Esophagus muscularis mucosa (tissue), 3 donors: Measurements from ENCODE around the gene DECR2.
A peak's percentile ranks its signal among the peaks of the same experiment; 100 is the strongest.

Experiments used
- POLR2A ChIP-seq: fragments of 450-650 bp; IDR thresholded peaks from one replicate; pipeline ENCODE4 v1.6.1; 2017; ENCODE audit warnings: antibody characterized with exemption, moderate library complexity, mild to moderate bottlenecking, low read depth
- POLR2AphosphoS5 ChIP-seq, 2 donors: sonication (generic); formaldehyde crosslinking; IDR thresholded peaks; one replicate each; pipeline ENCODE4 v1.6.1; 2017; ENCODE audit warnings: antibody characterized with exemption in 2 of 2
- TF ChIP-seq, protein P1 (sequence below), 3 experiments: fragments of 200-600 bp in 2 of 3; fragments of 450-650 bp in 1 of 3; sonication (generic) in 2 of 3; IDR thresholded peaks; one replicate each; pipeline ENCODE4 v1.5.1; 2017 to 2019; ENCODE audit warnings: antibody characterized with exemption in 3 of 3, mild to moderate bottlenecking in 2 of 3, moderate library complexity in 1 of 3

DNA sequence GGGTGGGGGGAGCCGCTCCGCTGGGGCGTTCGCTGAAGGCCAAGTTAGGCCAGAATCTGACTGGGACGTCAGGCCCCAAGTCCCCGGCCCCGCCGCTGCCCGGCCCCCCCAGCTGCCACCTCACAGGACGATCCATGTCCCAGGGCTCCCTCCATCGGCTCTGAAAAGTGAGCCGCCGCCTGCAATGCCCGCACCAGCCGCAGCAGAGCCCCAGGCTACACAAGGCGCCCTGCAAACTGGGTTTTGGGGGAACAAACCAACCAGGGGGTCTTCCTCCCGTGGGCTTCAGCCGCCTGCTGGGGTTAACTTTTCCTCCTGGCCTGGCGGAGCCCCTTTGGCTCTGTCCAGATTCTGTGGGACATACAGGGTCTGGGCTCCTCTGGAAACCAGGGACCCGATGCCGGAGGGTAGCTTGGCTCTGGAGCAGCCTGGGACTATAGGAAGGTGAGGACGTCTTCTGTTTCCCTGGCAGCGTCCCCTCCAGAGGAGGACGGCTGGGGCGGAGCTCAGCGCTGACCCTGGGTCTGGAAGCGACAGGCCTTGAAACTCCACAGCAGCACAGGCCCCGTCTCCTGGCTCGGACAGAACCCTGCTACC lies 3.9 kb upstream of the DECR2 start:
- TF ChIP-seq, protein P1, sequence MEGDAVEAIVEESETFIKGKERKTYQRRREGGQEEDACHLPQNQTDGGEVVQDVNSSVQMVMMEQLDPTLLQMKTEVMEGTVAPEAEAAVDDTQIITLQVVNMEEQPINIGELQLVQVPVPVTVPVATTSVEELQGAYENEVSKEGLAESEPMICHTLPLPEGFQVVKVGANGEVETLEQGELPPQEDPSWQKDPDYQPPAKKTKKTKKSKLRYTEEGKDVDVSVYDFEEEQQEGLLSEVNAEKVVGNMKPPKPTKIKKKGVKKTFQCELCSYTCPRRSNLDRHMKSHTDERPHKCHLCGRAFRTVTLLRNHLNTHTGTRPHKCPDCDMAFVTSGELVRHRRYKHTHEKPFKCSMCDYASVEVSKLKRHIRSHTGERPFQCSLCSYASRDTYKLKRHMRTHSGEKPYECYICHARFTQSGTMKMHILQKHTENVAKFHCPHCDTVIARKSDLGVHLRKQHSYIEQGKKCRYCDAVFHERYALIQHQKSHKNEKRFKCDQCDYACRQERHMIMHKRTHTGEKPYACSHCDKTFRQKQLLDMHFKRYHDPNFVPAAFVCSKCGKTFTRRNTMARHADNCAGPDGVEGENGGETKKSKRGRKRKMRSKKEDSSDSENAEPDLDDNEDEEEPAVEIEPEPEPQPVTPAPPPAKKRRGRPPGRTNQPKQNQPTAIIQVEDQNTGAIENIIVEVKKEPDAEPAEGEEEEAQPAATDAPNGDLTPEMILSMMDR (IDR thresholded peaks at IDR 0.05) = peak; percentile 37 to 73 (median 57)
- no peak for TF ChIP-seq POLR2A
- TF ChIP-seq POLR2AphosphoS5 (IDR thresholded peaks at IDR 0.05) = no peak
